Right kidney (tissue), 1 donor: Measurements from ENCODE around the gene OPN1MW.
"Not testable (repeated sequence)": the region's sequence is repeated elsewhere in the genome, so short reads cannot be mapped to it uniquely, and the experiment has no call there.

Experiments
- DNase-seq: peaks from one replicate; pipeline ENCODE4 v3.0.0-alpha.2; 2016

The OPN1MW gene

GRCh38 chrX:154211057-154211456 is 28.7 kb downstream of the OPN1MW start:
- DNase-seq, result not testable (repeated sequence)

- DNase-seq, result not testable (repeated sequence)
Observed at GRCh38 chrX:154211499-154211898, 29.1 kb downstream of the OPN1MW start.

- not testable (repeated sequence) for DNase-seq
Observed at GRCh38 chrX:154219456-154219855, 37.1 kb downstream of the OPN1MW start, which contains the start of gene OPN1MW2. OPN1MW2 (plus strand) TSS chrX:154219756; CDS start chrX:154219816, 60 bp downstream.

- not testable (repeated sequence) for DNase-seq
Observed at GRCh38 chrX:154225292-154225691, 42.9 kb downstream of the OPN1MW start.

- DNase-seq, result not testable (repeated sequence)
Observed at GRCh38 chrX:154226706-154227105, 44.3 kb downstream of the OPN1MW start.

- not testable (repeated sequence) for DNase-seq
Observed at GRCh38 chrX:154231443-154231842, 49.0 kb downstream of the OPN1MW start.

GRCh38 chrX:154233620-154234019 is 51.2 kb downstream of the OPN1MW start:
- DNase-seq, result not testable (repeated sequence)

GRCh38 chrX:154238939-154239559 is 56.7 kb downstream of the OPN1MW start:
- DNase-seq, result not testable (repeated sequence)

GRCh38 chrX:154239982-154240503 is 57.6 kb downstream of the OPN1MW start:
- not testable (repeated sequence) for DNase-seq
